Type B pancreatic cell (in vitro differentiated cells): ENCODE measurements around the gene NUP58. TPM values are rescaled to one million over a fixed set of nuclear protein-coding genes. Genes with fewer than 3 reads are reported as not detected.

Experiments
- DNase-seq: peaks from one replicate; pipeline ENCODE4 v3.0.0; 2021; ENCODE audit warnings: mixed read lengths; ENCODE audit not compliant: unreplicated experiment; ENCODE audit errors: extremely low spot score
- H3K27ac Mint-ChIP-seq: 2 replicates; pipeline ENCODE4 v1.8.0; 2021; ENCODE audit warnings: mild to moderate bottlenecking, mixed read lengths
- H3K27me3 Mint-ChIP-seq: 2 replicates; pipeline ENCODE4 v1.8.0; 2021; ENCODE audit warnings: mixed read lengths
- H3K36me3 Mint-ChIP-seq: 2 replicates; pipeline ENCODE4 v1.8.0; 2021; ENCODE audit warnings: mixed read lengths
- H3K4me1 Mint-ChIP-seq: one replicate; pipeline ENCODE4 v1.8.0; 2021; ENCODE audit warnings: mixed read lengths; ENCODE audit not compliant: unreplicated experiment
- H3K4me3 Mint-ChIP-seq: 2 replicates; pipeline ENCODE4 v1.8.0; 2021; ENCODE audit warnings: mild to moderate bottlenecking, mixed read lengths
- H3K9me3 Mint-ChIP-seq: 2 replicates; pipeline ENCODE4 v1.8.0; 2021; ENCODE audit warnings: mixed read lengths
- long read RNA-seq: library from polyadenylated mRNA; unstranded; transcript quantifications from one replicate; pipeline ENCODE4 v2.0.0, GENCODE V29; 2020
- total RNA-seq: library from RNA; stranded (reverse); gene quantifications from 2 replicates; pipeline ENCODE4 v1.2.1, GENCODE V29; 2021; ENCODE audit warnings: low replicate concordance
- TF ChIP-seq, protein P1 (sequence below): fragments of 200-600 bp; sonication (generic); conservative IDR thresholded peaks from 2 replicates; pipeline ENCODE4 v1.5.0; 2021; ENCODE audit warnings: antibody characterized with exemption, mild to moderate bottlenecking

The NUP58 gene, protein sequence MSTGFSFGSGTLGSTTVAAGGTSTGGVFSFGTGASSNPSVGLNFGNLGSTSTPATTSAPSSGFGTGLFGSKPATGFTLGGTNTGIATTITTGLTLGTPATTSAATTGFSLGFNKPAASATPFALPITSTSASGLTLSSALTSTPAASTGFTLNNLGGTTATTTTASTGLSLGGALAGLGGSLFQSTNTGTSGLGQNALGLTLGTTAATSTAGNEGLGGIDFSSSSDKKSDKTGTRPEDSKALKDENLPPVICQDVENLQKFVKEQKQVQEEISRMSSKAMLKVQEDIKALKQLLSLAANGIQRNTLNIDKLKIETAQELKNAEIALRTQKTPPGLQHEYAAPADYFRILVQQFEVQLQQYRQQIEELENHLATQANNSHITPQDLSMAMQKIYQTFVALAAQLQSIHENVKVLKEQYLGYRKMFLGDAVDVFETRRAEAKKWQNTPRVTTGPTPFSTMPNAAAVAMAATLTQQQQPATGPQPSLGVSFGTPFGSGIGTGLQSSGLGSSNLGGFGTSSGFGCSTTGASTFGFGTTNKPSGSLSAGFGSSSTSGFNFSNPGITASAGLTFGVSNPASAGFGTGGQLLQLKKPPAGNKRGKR
- 49.8 and 56.2 TPM in 2 replicates for total RNA-seq
- long read RNA-seq, full-length matches to known transcripts, result 29 of 49 reads
- long read RNA-seq, partial matches to known transcripts, result 6 of 49 reads
- long read RNA-seq, other reads (novel, unspliced or antisense), result 14 of 49 reads

DNA sequence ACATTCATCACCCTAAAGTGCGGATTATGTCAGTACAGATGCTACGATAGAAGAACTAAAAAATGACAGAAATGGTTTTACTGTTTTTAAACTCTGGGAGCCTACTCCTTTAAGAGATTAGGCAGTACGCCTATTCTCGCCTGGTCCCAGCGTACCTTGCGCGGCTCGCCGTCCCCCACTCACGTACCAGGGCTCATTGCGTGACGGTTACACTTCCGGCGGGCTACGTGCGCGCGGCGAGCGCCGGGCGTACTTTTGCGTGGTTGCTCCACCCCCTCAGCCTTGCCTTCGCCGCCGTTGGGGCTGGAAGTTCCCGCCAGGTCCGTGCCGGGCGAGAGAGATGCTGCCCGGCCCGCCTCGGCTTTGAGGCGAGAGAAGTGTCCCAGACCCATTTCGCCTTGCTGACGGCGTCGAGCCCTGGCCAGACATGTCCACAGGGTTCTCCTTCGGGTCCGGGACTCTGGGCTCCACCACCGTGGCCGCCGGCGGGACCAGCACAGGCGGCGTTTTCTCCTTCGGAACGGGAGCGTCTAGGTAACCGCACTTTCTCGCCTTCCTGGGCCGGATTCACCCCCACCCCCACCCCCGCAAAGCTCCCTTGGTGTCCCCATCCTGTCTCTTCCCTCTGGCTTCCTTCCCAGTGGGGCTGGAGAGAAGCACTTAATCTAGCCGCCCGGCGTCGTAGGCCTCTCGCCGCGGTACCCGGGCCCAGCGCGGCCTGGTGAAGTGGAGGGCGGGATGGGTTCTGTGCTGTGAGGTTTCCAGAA, at the start of gene NUP58:
NUP58 (plus strand) TSS at position 279 of the 767 bp plus-strand sequence; CDS start at position 428, 149 bp downstream.
- H3K36me3 Mint-ChIP-seq, result peaks cover 7% of the 10 kb centered on the region
- H3K4me3 Mint-ChIP-seq, result peak within 1 kb of the TSS; percentile 95
- peak; percentile 94 for DNase-seq
- H3K27ac Mint-ChIP-seq, result peak within 1 kb of the TSS; percentile 91
- no peaks in the 10 kb centered on the region for H3K9me3 Mint-ChIP-seq
- TF ChIP-seq, protein P1, sequence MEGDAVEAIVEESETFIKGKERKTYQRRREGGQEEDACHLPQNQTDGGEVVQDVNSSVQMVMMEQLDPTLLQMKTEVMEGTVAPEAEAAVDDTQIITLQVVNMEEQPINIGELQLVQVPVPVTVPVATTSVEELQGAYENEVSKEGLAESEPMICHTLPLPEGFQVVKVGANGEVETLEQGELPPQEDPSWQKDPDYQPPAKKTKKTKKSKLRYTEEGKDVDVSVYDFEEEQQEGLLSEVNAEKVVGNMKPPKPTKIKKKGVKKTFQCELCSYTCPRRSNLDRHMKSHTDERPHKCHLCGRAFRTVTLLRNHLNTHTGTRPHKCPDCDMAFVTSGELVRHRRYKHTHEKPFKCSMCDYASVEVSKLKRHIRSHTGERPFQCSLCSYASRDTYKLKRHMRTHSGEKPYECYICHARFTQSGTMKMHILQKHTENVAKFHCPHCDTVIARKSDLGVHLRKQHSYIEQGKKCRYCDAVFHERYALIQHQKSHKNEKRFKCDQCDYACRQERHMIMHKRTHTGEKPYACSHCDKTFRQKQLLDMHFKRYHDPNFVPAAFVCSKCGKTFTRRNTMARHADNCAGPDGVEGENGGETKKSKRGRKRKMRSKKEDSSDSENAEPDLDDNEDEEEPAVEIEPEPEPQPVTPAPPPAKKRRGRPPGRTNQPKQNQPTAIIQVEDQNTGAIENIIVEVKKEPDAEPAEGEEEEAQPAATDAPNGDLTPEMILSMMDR, result no peak
- H3K4me1 Mint-ChIP-seq, result peaks cover 20% of the 10 kb centered on the region
- H3K27me3 Mint-ChIP-seq, result peaks cover 20% of the 10 kb centered on the region

DNA sequence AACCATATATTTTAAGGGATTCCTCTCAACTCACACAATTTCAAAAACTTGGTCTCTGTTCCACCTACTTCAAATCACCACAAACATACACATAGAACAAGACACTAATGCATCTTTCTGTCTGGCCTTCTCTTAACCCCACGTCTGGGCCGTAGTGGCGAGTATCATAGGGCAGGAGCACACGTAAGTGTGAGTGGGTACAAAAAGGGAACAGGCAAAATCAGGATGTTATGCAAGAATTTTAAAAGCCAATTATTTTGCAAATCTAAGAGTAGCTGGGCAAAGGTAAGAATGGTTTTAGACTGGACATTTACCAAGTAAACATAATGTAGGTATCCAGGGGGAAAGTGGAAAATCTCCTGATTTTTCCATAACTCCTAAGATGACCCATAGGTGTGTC, 49.2 kb upstream of the NUP58 start:
- TF ChIP-seq, protein P1, result no peak
- Mint-ChIP-seq H3K4me3 (no peak overlapping the region), H3K27me3 (no peaks in the 10 kb centered on the region), H3K9me3 (no peaks in the 10 kb centered on the region), H3K27ac (no peak overlapping the region), H3K4me1 (no peaks in the 10 kb centered on the region), H3K36me3 (peaks cover 17% of the 10 kb centered on the region)
- DNase-seq, result no peak

DNA sequence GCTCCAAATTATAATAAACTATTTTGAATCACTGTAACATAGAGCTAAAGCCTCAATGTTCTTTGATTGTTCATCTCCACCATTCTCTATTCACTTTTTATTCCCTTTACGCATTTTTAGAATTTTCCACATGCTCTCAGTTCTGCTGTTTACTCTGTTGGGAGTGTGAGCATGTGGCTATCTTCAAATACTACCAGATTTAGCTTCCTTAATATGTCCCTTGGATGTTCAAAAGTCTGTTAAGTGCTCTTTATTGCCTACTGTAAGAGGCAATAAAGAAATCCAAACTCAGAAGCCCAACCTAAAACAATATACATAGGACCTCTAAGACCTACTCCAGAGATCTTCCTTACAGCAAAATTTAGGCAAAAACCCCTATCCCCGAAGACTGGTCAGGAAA, 48.7 kb upstream of the NUP58 start:
- Mint-ChIP-seq H3K9me3 (no peaks in the 10 kb centered on the region), H3K36me3 (peaks cover 23% of the 10 kb centered on the region), H3K4me3 (no peak overlapping the region), H3K27ac (no peak overlapping the region), H3K4me1 (no peaks in the 10 kb centered on the region), H3K27me3 (no peaks in the 10 kb centered on the region)
- no peak for DNase-seq
- TF ChIP-seq, protein P1, result no peak

DNA sequence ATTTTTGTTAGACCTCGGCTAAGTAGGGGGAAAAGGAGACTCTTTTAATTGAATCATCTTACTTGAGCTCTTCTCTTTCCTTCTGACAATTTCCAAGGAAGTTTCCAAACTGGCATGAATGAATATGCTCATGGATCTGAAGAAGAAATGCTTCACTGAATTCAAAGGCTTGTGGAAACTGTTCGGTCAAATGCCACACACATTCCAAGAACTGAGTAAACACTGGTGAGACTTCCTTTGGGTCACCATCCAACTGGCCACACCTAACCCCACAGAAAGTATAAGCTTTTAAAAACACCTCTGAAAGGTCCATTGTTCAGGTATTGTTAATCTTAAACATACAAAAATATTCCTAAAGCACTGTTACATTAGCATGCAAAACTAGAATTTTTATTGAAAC, 47.7 kb upstream of the NUP58 start:
- Mint-ChIP-seq H3K4me1 (no peaks in the 10 kb centered on the region), H3K4me3 (no peak overlapping the region), H3K27me3 (no peaks in the 10 kb centered on the region), H3K9me3 (no peaks in the 10 kb centered on the region), H3K27ac (no peak overlapping the region), H3K36me3 (peaks cover 23% of the 10 kb centered on the region)
- TF ChIP-seq, protein P1, result no peak
- DNase-seq, result no peak

DNA sequence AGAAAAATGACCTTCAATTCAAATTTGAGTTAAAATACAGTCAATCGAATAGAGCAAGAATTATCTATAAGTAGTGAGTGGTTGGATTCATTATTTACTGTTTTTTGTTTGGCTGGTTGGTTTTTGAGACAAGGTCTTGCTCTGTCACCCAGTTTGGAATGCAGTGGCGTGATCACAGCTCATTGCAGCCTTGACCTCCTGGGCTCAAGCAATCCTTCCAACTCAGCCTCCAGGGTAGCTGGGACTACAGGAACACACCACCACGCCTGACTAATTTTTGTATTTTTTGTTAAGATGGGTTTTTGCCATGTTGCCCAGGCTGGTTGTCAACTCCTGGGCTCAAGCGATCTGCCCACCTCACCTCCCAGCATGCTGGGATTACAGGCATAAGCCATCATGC, 39.2 kb upstream of the NUP58 start:
- Mint-ChIP-seq H3K4me1 (no peaks in the 10 kb centered on the region), H3K27ac (no peak overlapping the region), H3K4me3 (no peak overlapping the region), H3K36me3 (peaks cover 16% of the 10 kb centered on the region), H3K9me3 (no peaks in the 10 kb centered on the region), H3K27me3 (no peaks in the 10 kb centered on the region)
- DNase-seq, result no peak
- TF ChIP-seq, protein P1, result no peak
